NCI-H526 (cell line): ENCODE data around the gene CHAD.
A peak's percentile ranks its signal among the peaks of the same experiment; 100 is the strongest.
"Not testable (repeated sequence)": the region's sequence is repeated elsewhere in the genome, so short reads cannot be mapped to it uniquely, and the experiment has no call there.

Source experiments
- DNase-seq, 2 experiments: peaks; one replicate each; lab custom pipeline; 2025; lab: John Stamatoyannopoulos, UW

The CHAD gene

GRCh38 chr17:50493744-50494143 is 25.1 kb upstream of the CHAD start:
- no peak for DNase-seq

GRCh38 chr17:50492214-50492613 is 23.5 kb upstream of the CHAD start:
- no peak for DNase-seq

- no peak for DNase-seq
Observed at GRCh38 chr17:50491505-50491904, 22.8 kb upstream of the CHAD start.

GRCh38 chr17:50488880-50489279 is 20.2 kb upstream of the CHAD start:
- DNase-seq: no peak

GRCh38 chr17:50487213-50488096 is 18.8 kb upstream of the CHAD start:
- DNase-seq: no peak

- no peak for DNase-seq
Observed at GRCh38 chr17:50484386-50485155, 15.9 kb upstream of the CHAD start.

- no peak for DNase-seq
Observed at GRCh38 chr17:50483266-50483665, 14.6 kb upstream of the CHAD start.

GRCh38 chr17:50482516-50482915 is 13.8 kb upstream of the CHAD start:
- peak; percentile 72 to 87 for DNase-seq

GRCh38 chr17:50482110-50482509 is 13.4 kb upstream of the CHAD start:
- DNase-seq: no peak

GRCh38 chr17:50481648-50482047 is 13.0 kb upstream of the CHAD start:
- DNase-seq: no peak

GRCh38 chr17:50480854-50481490 is 12.3 kb upstream of the CHAD start:
- DNase-seq: no peak

GRCh38 chr17:50480142-50480764 is 11.6 kb upstream of the CHAD start:
- DNase-seq: no peak

- DNase-seq: peak; percentile 81 to 92
Observed at GRCh38 chr17:50479522-50480141, 11.0 kb upstream of the CHAD start.

- DNase-seq: peak; percentile 80 to 97
Observed at GRCh38 chr17:50478391-50479381, 10.0 kb upstream of the CHAD start, which contains the start of gene RSAD1. TSS of gene RSAD1 (plus strand) at chr17:50478860. CDS start at chr17:50478885, 25 bp downstream.

- DNase-seq: no peak
Observed at GRCh38 chr17:50477976-50478375, 9.3 kb upstream of the CHAD start.

GRCh38 chr17:50476545-50477315 is 8.1 kb upstream of the CHAD start:
- no peak for DNase-seq

GRCh38 chr17:50475775-50476544 is 7.3 kb upstream of the CHAD start:
- DNase-seq: not testable (repeated sequence)

- DNase-seq: no peak
Observed at GRCh38 chr17:50475362-50475761, 6.7 kb upstream of the CHAD start.

- no peak for DNase-seq
Observed at GRCh38 chr17:50474523-50474922, 5.8 kb upstream of the CHAD start.
